A673 (cell line): ENCODE results near the gene AQP7. TPM values are rescaled to one million over a fixed set of nuclear protein-coding genes. Genes with fewer than 3 reads are reported as not detected.

Experiments used
- BruUV-seq: library from RNA; stranded (reverse); fragments of 400-500 nt; replicated peaks from 2 replicates; lab custom pipeline; 2021; lab: Mats Ljungman, UMichigan
- CTCF ChIA-PET: fragments of 300-600 bp; sonication (Branson Sonifier 250); formaldehyde crosslinking; loops from one replicate; lab custom pipeline; 2022; ENCODE audit warnings: antibody characterized with exemption; lab: Charles Lee
- POLR2A ChIA-PET: fragments of 300-600 bp; sonication (Branson Sonifier 250); formaldehyde crosslinking; loops from one replicate; lab custom pipeline; 2022; ENCODE audit warnings: antibody characterized with exemption; ENCODE audit not compliant: low non-redundant PET; lab: Charles Lee
- DNase-seq: peaks from one replicate; pipeline ENCODE4 v3.0.0-alpha.2; 2015; ENCODE audit warnings: low spot score
- H3K27ac ChIP-seq: fragments of 200-600 bp; sonication (generic); 2 replicates; pipeline ENCODE4 v1.5.1; 2016; ENCODE audit warnings: mixed run types, low read depth, mild to moderate bottlenecking, mixed read lengths, antibody characterized with exemption, low read length; ENCODE audit not compliant: poor library complexity, severe bottlenecking
- H3K27me3 ChIP-seq: fragments of 200-600 bp; sonication (generic); replicated peaks from 2 replicates; pipeline ENCODE4 v1.6.1; 2017; ENCODE audit warnings: mixed run types, low read depth, mild to moderate bottlenecking, mixed read lengths, antibody characterized with exemption, low read length; ENCODE audit not compliant: insufficient read depth, poor library complexity
- H3K36me3 ChIP-seq: fragments of 200-600 bp; sonication (generic); 2 replicates; pipeline ENCODE4 v1.6.1; 2016; ENCODE audit warnings: mixed run types, mild to moderate bottlenecking, mixed read lengths, antibody characterized with exemption, low read length; ENCODE audit not compliant: insufficient read depth, poor library complexity, severe bottlenecking
- H3K4me1 ChIP-seq: fragments of 200-600 bp; sonication (generic); 2 replicates; pipeline ENCODE4 v1.6.1; 2017; ENCODE audit warnings: mixed run types, mild to moderate bottlenecking, mixed read lengths, antibody characterized with exemption, low read length; ENCODE audit not compliant: insufficient read depth, poor library complexity, severe bottlenecking
- H3K4me3 ChIP-seq: fragments of 200-600 bp; sonication (generic); 2 replicates; pipeline ENCODE4 v1.5.1; 2016; ENCODE audit warnings: low read depth, mixed run types, mild to moderate bottlenecking, mixed read lengths, low read length; ENCODE audit not compliant: poor library complexity, severe bottlenecking
- H3K9me3 ChIP-seq: fragments of 200-600 bp; sonication (generic); 2 replicates; pipeline ENCODE4 v1.6.1; 2016; ENCODE audit warnings: mixed run types, low read depth, mild to moderate bottlenecking, mixed read lengths, antibody characterized with exemption, low read length; ENCODE audit not compliant: poor library complexity, severe bottlenecking
- EZH2 ChIP-seq: fragments of 200-600 bp; sonication (generic); IDR thresholded peaks from 2 replicates; pipeline ENCODE4 v1.6.1; 2017; ENCODE audit warnings: borderline replicate concordance, low read depth, mild to moderate bottlenecking, mixed read lengths, antibody characterized with exemption, low read length; ENCODE audit not compliant: poor library complexity, severe bottlenecking
- intact Hi-C: fragments of 100-400 bp; cut with micrococcal nuclease; formaldehyde crosslinking; loops from one replicate; pipeline ENCODE4 v1.10.0; 2022; ENCODE audit not compliant: unreplicated experiment
- total RNA-seq: library from RNA; stranded (reverse); gene quantifications from 2 replicates; pipeline ENCODE4 v1.2.3, GENCODE V29; 2021
- TF ChIP-seq, protein P1 (sequence below): fragments of 300-800, 200-600 bp; sonication (generic); conservative IDR thresholded peaks from 2 replicates; pipeline ENCODE4 v1.5.1; 2017; ENCODE audit warnings: low read depth, mild to moderate bottlenecking, antibody characterized with exemption, low read length, moderate library complexity, mixed read lengths

The AQP7 gene
- total RNA-seq, 1 experiment from 2014 or later, result not detected

DNA sequence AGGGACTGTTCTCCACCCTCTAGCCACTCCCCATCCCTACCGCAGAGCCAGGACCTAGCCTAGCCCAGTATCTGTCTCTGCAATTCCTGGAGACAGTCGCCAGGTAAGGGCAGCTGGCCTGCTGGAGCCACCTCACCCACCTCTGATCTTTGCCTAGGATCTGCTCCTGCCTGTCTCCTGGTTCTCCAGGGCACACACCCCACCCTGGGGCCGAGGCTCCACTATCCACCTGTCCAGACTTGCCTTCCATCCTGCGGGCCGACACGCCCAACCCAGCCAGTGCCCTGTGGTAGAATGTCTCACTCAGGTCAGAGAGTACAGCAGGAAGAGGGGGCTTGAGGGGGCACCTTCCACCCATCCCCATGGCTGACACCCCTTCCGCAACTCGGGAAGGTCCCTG lies 15.7 kb upstream of the AQP7 start:
- TF ChIP-seq EZH2, result no peak
- TF ChIP-seq, protein P1, sequence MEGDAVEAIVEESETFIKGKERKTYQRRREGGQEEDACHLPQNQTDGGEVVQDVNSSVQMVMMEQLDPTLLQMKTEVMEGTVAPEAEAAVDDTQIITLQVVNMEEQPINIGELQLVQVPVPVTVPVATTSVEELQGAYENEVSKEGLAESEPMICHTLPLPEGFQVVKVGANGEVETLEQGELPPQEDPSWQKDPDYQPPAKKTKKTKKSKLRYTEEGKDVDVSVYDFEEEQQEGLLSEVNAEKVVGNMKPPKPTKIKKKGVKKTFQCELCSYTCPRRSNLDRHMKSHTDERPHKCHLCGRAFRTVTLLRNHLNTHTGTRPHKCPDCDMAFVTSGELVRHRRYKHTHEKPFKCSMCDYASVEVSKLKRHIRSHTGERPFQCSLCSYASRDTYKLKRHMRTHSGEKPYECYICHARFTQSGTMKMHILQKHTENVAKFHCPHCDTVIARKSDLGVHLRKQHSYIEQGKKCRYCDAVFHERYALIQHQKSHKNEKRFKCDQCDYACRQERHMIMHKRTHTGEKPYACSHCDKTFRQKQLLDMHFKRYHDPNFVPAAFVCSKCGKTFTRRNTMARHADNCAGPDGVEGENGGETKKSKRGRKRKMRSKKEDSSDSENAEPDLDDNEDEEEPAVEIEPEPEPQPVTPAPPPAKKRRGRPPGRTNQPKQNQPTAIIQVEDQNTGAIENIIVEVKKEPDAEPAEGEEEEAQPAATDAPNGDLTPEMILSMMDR, result no peak
- BruUV-seq, result no TSS peak
- intact Hi-C loops, result no loop called here
- Histone ChIP-seq H3K4me3 (no peak overlapping the region), H3K36me3 (no peaks in the 10 kb centered on the region), H3K27me3 (peaks cover 5% of the 10 kb centered on the region), H3K9me3 (no peaks in the 10 kb centered on the region), H3K27ac (no peak overlapping the region), H3K4me1 (no peaks in the 10 kb centered on the region)
- ChIA-PET CTCF (no interaction called here), POLR2A (no interaction called here)
- no peak for DNase-seq

DNA sequence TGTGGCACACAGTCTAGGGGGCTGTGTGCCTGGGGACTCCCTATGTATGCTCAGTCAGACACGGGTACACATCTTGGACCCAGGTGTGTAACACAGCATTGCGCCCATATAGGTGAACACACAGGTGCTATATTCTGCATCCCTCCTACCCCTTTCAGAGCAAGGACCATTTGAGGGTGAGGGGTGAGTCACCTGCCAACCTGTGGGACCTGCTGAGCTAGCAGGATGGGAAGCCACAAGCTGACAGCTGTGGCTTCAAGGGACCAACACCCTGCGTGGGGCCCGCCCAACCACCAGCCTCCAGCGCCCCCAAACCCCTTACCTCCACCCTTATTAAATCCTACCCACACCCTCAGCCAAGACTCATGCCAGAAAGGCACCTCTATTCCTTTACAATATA lies 14.6 kb upstream of the AQP7 start:
- intact Hi-C loops, result no loop called here
- BruUV-seq, result no TSS peak
- H3K4me3 ChIP-seq, result no peak overlapping the region
- POLR2A ChIA-PET, result no interaction called here
- no peak overlapping the region for H3K27ac ChIP-seq
- H3K27me3 ChIP-seq, result peaks cover 5% of the 10 kb centered on the region
- H3K4me1 ChIP-seq, result no peaks in the 10 kb centered on the region
- no peaks in the 10 kb centered on the region for H3K36me3 ChIP-seq
- TF ChIP-seq, protein P1, result no peak
- no peak for TF ChIP-seq EZH2
- CTCF ChIA-PET, result no interaction called here
- no peaks in the 10 kb centered on the region for H3K9me3 ChIP-seq
- DNase-seq, result no peak

DNA sequence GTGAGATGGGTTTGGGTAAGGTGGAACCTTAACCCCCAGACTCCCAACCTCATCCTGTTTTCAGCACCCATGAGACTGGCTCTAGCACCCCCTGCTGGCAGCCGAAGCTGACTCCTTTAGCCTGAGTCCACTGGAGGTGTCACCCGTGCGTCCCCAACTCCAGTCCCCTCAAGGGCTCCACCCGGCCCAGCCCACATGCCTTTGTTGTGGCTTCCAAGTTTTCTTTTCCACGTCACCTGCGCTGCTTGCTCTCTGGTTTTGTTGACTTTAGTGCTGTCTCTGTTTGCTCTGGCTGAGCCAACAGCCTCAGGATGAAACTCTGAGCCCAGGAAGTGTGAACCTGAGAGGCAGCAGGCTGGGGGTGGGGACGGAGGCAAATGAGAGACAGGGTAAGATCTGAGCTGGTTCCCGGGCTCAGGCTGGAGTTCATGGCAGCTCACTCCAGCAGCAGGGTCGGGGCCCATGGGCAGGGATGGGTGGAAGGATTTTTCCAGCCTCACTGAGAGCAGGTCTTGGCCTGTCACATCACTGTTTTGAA lies 13.2 kb upstream of the AQP7 start:
- no peaks in the 10 kb centered on the region for H3K36me3 ChIP-seq
- POLR2A ChIA-PET, result no interaction called here
- H3K27me3 ChIP-seq, result peaks cover 5% of the 10 kb centered on the region
- TF ChIP-seq EZH2, result no peak
- TF ChIP-seq, protein P1, result peak; percentile 77
- no peak overlapping the region for H3K4me3 ChIP-seq
- intact Hi-C loops, result no loop called here
- DNase-seq, result peak; percentile 38
- BruUV-seq, result no TSS peak
- no peaks in the 10 kb centered on the region for H3K9me3 ChIP-seq
- CTCF ChIA-PET, result interaction anchor here (0.7 to 1.2 kb wide), 3 partner anchors 12 to 129 kb away, joined by 3 read pairs; partner anchors contain the start of gene AQP7
- no peak overlapping the region for H3K27ac ChIP-seq
- H3K4me1 ChIP-seq, result no peaks in the 10 kb centered on the region
